A549 treated with DMSO at 1 μM for 4 hours (cell line): ENCODE measurements around the gene CEP43. TPM values are rescaled to one million over a fixed set of nuclear protein-coding genes. Genes with fewer than 3 reads are reported as not detected.

Source experiments
- total RNA-seq: library from RNA; stranded (reverse); fragments of 200-300 nt; extraction: Qiagen RNA extraction; gene quantifications from 5 replicates; pipeline ENCODE4 v1.2.3, GENCODE V29; 2022; ENCODE audit warnings: low read depth

Gene CEP43, protein sequence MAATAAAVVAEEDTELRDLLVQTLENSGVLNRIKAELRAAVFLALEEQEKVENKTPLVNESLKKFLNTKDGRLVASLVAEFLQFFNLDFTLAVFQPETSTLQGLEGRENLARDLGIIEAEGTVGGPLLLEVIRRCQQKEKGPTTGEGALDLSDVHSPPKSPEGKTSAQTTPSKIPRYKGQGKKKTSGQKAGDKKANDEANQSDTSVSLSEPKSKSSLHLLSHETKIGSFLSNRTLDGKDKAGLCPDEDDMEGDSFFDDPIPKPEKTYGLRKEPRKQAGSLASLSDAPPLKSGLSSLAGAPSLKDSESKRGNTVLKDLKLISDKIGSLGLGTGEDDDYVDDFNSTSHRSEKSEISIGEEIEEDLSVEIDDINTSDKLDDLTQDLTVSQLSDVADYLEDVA
- total RNA-seq: 8.1 to 11.1 TPM (median 10.3 TPM) in 5 replicates

DNA sequence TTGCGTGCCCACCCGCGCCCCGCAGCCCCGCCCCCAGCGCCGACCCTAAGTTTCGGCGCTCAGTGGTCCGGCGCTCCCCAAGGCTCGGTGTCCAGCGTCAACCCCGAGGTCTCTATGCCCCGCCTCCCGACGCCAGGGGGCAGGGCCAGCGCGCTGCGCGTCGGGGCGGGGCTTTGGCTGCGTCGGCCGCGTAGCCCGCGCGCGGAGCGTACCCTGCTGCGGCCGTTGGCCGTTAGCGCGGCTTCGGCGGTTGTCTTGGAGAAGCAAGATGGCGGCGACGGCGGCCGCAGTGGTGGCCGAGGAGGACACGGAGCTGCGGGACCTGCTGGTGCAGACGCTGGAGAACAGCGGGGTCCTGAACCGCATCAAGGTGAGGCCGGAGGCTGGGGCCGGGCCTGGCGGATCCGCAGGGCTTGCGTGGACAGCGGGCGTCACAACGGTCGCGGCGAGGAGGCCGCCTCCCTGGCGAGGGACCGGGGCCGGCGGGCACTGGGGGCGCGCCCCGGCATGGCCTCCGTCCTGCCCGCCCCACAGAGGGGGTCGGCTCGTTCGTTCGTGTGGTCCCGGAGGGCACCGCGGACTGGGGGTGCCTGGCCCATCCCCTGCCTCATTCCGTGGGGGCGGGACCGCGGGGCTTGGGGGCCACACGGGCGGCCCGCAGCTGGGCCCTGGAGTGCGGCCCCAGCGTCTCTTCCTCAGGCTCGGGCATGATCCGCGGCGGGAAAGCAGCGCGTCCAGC lies at the start of gene CEP43:
TSS of gene CEP43 (plus strand) at position 253 of the 739 bp plus-strand sequence. CDS start at position 269, 16 bp downstream.

DNA sequence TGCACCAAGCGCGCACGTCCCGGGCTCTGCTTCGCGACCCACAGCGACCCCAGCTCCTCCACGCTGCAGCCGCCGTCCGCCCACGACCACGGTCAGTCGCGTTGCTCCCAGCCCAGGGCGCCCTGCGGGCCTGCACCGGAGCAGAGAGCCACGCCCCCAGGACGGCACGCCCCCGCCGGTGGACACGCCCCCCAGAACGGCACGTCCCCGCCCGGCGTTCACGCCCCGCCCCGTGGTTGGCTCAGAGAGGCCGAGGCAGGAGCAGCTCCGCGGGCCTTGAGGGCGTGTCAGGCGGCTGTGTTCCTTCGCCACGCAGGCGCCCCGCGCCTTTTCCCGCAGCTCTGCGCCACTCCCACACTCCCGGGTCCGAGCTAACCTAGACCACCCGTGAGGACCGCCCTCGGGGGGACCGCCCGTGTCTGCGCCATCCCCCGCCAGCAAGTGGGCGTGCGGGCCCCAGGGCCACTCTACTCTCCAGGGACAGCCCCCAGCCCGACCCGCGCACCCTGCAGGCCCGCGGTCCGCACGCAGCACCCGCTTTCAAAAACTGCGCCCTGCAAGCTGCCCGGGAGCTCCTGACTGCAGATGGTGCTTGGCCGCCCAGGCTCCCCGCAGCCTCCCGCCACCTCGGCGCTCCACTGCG lies 42.6 kb upstream of the CEP43 start, which contains the start of gene RNASET2:
TSS of gene RNASET2 (minus strand) at position 107 of the 643 bp plus-strand sequence. CDS start 368 bp downstream, outside the sequence.

Other genes starting within 250 kb of the CEP43 start
- gene RNASET2, start 42.8 kb upstream of the CEP43 start, total RNA-seq: 11.5 to 16.5 TPM (median 14.4 TPM) in 5 replicates
- gene CCR6, start 123.7 kb downstream of the CEP43 start, total RNA-seq: 0.03 to 0.09 TPM in 2 of 5 replicates, not detected in the others
- gene GPR31, start 158.6 kb downstream of the CEP43 start, total RNA-seq: not detected in 5 replicates